ENCODE data around the gene TSC22D4.

The TSC22D4 gene

DNA sequence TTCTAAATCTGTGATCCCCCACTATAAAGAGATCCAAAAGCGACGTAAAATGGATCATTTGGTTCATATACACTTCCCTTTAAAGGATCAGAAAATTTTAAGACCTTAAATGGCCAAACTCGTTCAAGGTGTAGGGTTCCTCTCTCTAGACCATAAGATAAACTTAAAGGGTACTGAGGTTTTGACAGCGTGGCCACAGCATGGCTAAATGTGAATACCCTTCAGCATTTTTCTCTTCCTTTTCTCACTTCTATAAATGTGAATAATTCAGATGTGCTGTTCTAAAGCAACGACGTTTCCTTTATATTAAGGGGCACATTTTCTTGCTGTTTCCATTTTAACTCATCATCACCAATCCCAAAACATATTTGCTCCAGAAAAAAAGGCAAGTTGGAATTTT, 55.7 kb downstream of the TSC22D4 start:
- no peak overlapping the region for H3K56ac ChIP-seq (ENCODE audit: low read length)
- no peak overlapping the region for H2BK120ac ChIP-seq (ENCODE audit: low read depth, low read length)
- no peak overlapping the region for H3K18ac ChIP-seq (ENCODE audit: low read length)
- H2AK5ac ChIP-seq (ENCODE audit: low read length), result no peak overlapping the region
- H3K27me3 ChIP-seq (ENCODE audit: insufficient read depth, low read length, poor library complexity), result no peaks in the 10 kb centered on the region
- no peak overlapping the region for H3K4me3 ChIP-seq (ENCODE audit: low read length)
- no peak overlapping the region for H3K4ac ChIP-seq (ENCODE audit: low read depth, low read length)
- no peak overlapping the region for H3K23ac ChIP-seq (ENCODE audit: low read length)
- no peak overlapping the region for H2BK15ac ChIP-seq (replicated peaks; ENCODE audit: low read depth)
- WGBS (ENCODE audit: extremely low coverage, insufficient coverage, low lambda C conversion rate), result no CpG with 5 or more reads among the region's 6 CpGs
- no peaks in the 10 kb centered on the region for H3K36me3 ChIP-seq (ENCODE audit: control insufficient read depth, insufficient read depth, low read length)
- H3K27ac ChIP-seq (ENCODE audit: low read depth, low read length), result no peak overlapping the region
- no peak overlapping the region for H2BK5ac ChIP-seq (ENCODE audit: low read length)
- H3K79me2 ChIP-seq (ENCODE audit: control insufficient read depth, insufficient read depth, low read length), result no peaks in the 10 kb centered on the region
- H3K4me1 ChIP-seq (ENCODE audit: control insufficient read depth, low read depth, low read length), result no peaks in the 10 kb centered on the region
- no peak for DNase-seq
- H4K5ac ChIP-seq (ENCODE audit: low read length), result no peak overlapping the region
- no peak overlapping the region for H3K9ac ChIP-seq (ENCODE audit: low read length)
- H3K4me2 ChIP-seq (ENCODE audit: low read length), result no peak overlapping the region
- H4K8ac ChIP-seq (ENCODE audit: low read depth, low read length), result no peak overlapping the region
- no peaks in the 10 kb centered on the region for H3K79me1 ChIP-seq (ENCODE audit: low read length)

DNA sequence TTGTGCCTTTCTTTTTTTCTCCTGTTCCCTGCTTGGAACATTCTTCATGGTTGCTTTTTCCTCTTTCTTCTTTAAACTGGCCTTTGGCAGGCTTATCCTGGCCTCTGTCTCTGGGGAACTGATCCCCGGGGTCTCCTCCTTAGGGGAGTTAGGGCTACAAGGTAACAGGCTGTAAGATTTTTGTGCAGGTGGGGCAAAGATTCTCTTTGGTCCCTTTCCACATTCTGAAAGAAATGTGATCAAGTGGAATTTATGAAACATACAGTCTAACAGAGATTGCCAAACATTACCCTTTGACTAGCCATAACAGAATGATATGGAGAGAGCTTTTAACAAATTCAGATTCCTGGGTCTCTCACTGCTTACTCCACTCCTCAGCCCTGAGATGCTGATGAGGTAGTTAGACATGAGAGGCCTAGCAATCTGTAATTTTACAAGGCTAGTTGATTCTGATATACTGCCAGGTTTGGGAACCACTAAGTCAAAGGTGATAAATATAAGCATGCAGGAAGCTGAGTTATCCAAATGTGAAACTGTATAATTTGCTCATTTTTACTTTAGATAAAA, 59.3 kb downstream of the TSC22D4 start:
- Histone ChIP-seq H3K79me1 (ENCODE audit: low read length) (no peaks in the 10 kb centered on the region), H3K4me3 (ENCODE audit: low read length) (no peak overlapping the region), H3K18ac (ENCODE audit: low read length) (no peak overlapping the region), H3K4me1 (ENCODE audit: control insufficient read depth, low read depth, low read length) (no peaks in the 10 kb centered on the region), H3K56ac (ENCODE audit: low read length) (no peak overlapping the region), H3K79me2 (ENCODE audit: control insufficient read depth, insufficient read depth, low read length) (no peaks in the 10 kb centered on the region), H4K8ac (ENCODE audit: low read depth, low read length) (no peak overlapping the region), H3K36me3 (ENCODE audit: control insufficient read depth, insufficient read depth, low read length) (no peaks in the 10 kb centered on the region), H2AK5ac (ENCODE audit: low read length) (no peak overlapping the region), H2BK5ac (ENCODE audit: low read length) (no peak overlapping the region), H3K9ac (ENCODE audit: low read length) (no peak overlapping the region), H3K27me3 (ENCODE audit: insufficient read depth, low read length, poor library complexity) (no peaks in the 10 kb centered on the region), H3K4ac (ENCODE audit: low read depth, low read length) (no peak overlapping the region), H3K27ac (ENCODE audit: low read depth, low read length) (no peak overlapping the region), H4K5ac (ENCODE audit: low read length) (no peak overlapping the region), H3K23ac (ENCODE audit: low read length) (no peak overlapping the region), H2BK120ac (ENCODE audit: low read depth, low read length) (no peak overlapping the region), H3K4me2 (ENCODE audit: low read length) (no peak overlapping the region), H2BK15ac (replicated peaks; ENCODE audit: low read depth) (no peak overlapping the region)
- no peak for DNase-seq
- WGBS (ENCODE audit: extremely low coverage, insufficient coverage, low lambda C conversion rate), result no CpG with 5 or more reads among the region's 1 CpG

- Histone ChIP-seq H4K8ac (ENCODE audit: low read depth, low read length) (no peak overlapping the region), H3K4me1 (ENCODE audit: control insufficient read depth, low read depth, low read length) (no peaks in the 10 kb centered on the region), H3K36me3 (ENCODE audit: control insufficient read depth, insufficient read depth, low read length) (no peaks in the 10 kb centered on the region), H2AK5ac (ENCODE audit: low read length) (no peak overlapping the region), H3K9ac (ENCODE audit: low read length) (no peak overlapping the region), H4K5ac (ENCODE audit: low read length) (no peak overlapping the region), H3K79me1 (ENCODE audit: low read length) (no peaks in the 10 kb centered on the region), H3K4me3 (ENCODE audit: low read length) (no peak overlapping the region), H2BK5ac (ENCODE audit: low read length) (no peak overlapping the region), H3K4me2 (ENCODE audit: low read length) (no peak overlapping the region), H3K27me3 (ENCODE audit: insufficient read depth, low read length, poor library complexity) (no peaks in the 10 kb centered on the region), H3K23ac (ENCODE audit: low read length) (no peak overlapping the region), H3K27ac (ENCODE audit: low read depth, low read length) (no peak overlapping the region), H3K79me2 (ENCODE audit: control insufficient read depth, insufficient read depth, low read length) (no peaks in the 10 kb centered on the region), H3K18ac (ENCODE audit: low read length) (no peak overlapping the region), H3K56ac (ENCODE audit: low read length) (no peak overlapping the region), H2BK120ac (ENCODE audit: low read depth, low read length) (no peak overlapping the region), H3K4ac (ENCODE audit: low read depth, low read length) (no peak overlapping the region), H2BK15ac (replicated peaks; ENCODE audit: low read depth) (no peak overlapping the region)
- no peak for DNase-seq
- WGBS (ENCODE audit: extremely low coverage, insufficient coverage, low lambda C conversion rate), result no CpG with 5 or more reads among the region's 1 CpG
Measured at GRCh38 chr7:100418930-100419659, 59.9 kb downstream of the TSC22D4 start.

Data from mesendoderm (in vitro differentiated cells).